Measurements from ENCODE around the gene DPH5.

- TF ChIP-seq POLR2A (IDR thresholded peaks at IDR 0.05; ENCODE audit: low read depth, low read length) (no peak), NFE2L2 (IDR thresholded peaks at IDR 0.05; ENCODE audit: low read depth, low read length) (no peak), RAD21 (IDR thresholded peaks at IDR 0.05; ENCODE audit: low read length) (no peak), USF2 (IDR thresholded peaks at IDR 0.05; ENCODE audit: low read depth, low read length) (no peak), RFX5 (IDR thresholded peaks at IDR 0.05; ENCODE audit: low read depth, low read length) (no peak), FOS (IDR thresholded peaks at IDR 0.05; ENCODE audit: low read depth, low read length) (no peak), SMC3 (IDR thresholded peaks at IDR 0.05; ENCODE audit: low read depth, low read length) (no peak), MXI1 (IDR thresholded peaks at IDR 0.05; ENCODE audit: borderline replicate concordance, low read depth, low read length) (no peak), MAFK (IDR thresholded peaks at IDR 0.05; ENCODE audit: low read depth, low read length) (no peak), RCOR1 (IDR thresholded peaks at IDR 0.05; ENCODE audit: insufficient replicate concordance, low read length) (no peak), CEBPB (IDR thresholded peaks at IDR 0.05; ENCODE audit: low read depth, low read length) (no peak), MAZ (IDR thresholded peaks at IDR 0.05; ENCODE audit: borderline replicate concordance, low read depth, low read length) (no peak)
- TF ChIP-seq, protein P1, sequence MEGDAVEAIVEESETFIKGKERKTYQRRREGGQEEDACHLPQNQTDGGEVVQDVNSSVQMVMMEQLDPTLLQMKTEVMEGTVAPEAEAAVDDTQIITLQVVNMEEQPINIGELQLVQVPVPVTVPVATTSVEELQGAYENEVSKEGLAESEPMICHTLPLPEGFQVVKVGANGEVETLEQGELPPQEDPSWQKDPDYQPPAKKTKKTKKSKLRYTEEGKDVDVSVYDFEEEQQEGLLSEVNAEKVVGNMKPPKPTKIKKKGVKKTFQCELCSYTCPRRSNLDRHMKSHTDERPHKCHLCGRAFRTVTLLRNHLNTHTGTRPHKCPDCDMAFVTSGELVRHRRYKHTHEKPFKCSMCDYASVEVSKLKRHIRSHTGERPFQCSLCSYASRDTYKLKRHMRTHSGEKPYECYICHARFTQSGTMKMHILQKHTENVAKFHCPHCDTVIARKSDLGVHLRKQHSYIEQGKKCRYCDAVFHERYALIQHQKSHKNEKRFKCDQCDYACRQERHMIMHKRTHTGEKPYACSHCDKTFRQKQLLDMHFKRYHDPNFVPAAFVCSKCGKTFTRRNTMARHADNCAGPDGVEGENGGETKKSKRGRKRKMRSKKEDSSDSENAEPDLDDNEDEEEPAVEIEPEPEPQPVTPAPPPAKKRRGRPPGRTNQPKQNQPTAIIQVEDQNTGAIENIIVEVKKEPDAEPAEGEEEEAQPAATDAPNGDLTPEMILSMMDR (conservative IDR thresholded peaks at IDR 0.05; ENCODE audit: low read depth, low read length), result no peak
- TF ChIP-seq, protein P2, sequence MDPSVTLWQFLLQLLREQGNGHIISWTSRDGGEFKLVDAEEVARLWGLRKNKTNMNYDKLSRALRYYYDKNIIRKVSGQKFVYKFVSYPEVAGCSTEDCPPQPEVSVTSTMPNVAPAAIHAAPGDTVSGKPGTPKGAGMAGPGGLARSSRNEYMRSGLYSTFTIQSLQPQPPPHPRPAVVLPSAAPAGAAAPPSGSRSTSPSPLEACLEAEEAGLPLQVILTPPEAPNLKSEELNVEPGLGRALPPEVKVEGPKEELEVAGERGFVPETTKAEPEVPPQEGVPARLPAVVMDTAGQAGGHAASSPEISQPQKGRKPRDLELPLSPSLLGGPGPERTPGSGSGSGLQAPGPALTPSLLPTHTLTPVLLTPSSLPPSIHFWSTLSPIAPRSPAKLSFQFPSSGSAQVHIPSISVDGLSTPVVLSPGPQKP (IDR thresholded peaks at IDR 0.05; ENCODE audit: borderline replicate concordance, low read depth, low read length), result no peak
These were observed 84.5 kb downstream of the DPH5 start for GRCh38 chr1:100941098-100941527.
